K562 (cell line): Measurements from ENCODE around the gene COASY. TPM values are rescaled to one million over a fixed set of nuclear protein-coding genes. Genes with fewer than 3 reads are reported as not detected.
A peak's percentile ranks its signal among the peaks of the same experiment; 100 is the strongest.

Experiments used
- AFF4 ChIP-seq: sonication (generic); formaldehyde crosslinking; IDR thresholded peaks from 2 replicates; pipeline ENCODE4 v1.8.0; 2023; ENCODE audit warnings: mild to moderate bottlenecking, missing genetic modification reagents
- BCOR ChIP-seq: fragments of 450-650 bp; IDR thresholded peaks from 2 replicates; pipeline ENCODE4 v1.6.1; 2016
- BRD9 ChIP-seq: fragments of 450-650 bp; IDR thresholded peaks from 2 replicates; pipeline ENCODE4 v1.6.1; 2018; ENCODE audit warnings: low read depth; ENCODE audit not compliant: partially characterized antibody
- CLOCK ChIP-seq: fragments of 250-450 bp; sonication (Bioruptor Pico); IDR thresholded peaks from 2 replicates; pipeline ENCODE4 v1.4.0; 2020; ENCODE audit warnings: mild to moderate bottlenecking, moderate library complexity, borderline replicate concordance
- DIDO1 ChIP-seq: fragments of 450-650 bp; IDR thresholded peaks from 2 replicates; pipeline ENCODE4 v1.6.1; 2016; ENCODE audit warnings: low read depth, missing biosample characterization, missing genetic modification characterization
- FOXK2 ChIP-seq, 2 experiments: fragments of 450-650 bp; IDR thresholded peaks in 1 of 2; conservative IDR thresholded peaks in 1 of 2; 2 replicates each; pipeline ENCODE4 v1.6.1; 2016; ENCODE audit warnings: low read depth in 2 of 2, mild to moderate bottlenecking in 1 of 2
- MAFF ChIP-seq: IDR thresholded peaks from 2 replicates; pipeline ENCODE4 v1.6.1; 2012; ENCODE audit warnings: low read length, improper control_type of control experiment
- NR1H2 ChIP-seq: sonication (generic); formaldehyde crosslinking; IDR thresholded peaks from 2 replicates; pipeline ENCODE4 v1.4.0; 2020; ENCODE audit warnings: mild to moderate bottlenecking, missing genetic modification reagents
- NR3C1 ChIP-seq: sonication (generic); formaldehyde crosslinking; IDR thresholded peaks from 2 replicates; pipeline ENCODE4 v1.8.1; 2022; ENCODE audit warnings: missing genetic modification reagents
- SETDB1 ChIP-seq: IDR thresholded peaks from one replicate; pipeline ENCODE4 v1.6.1; 2012; ENCODE audit warnings: low read length, control low read depth, inconsistent platforms
- SIRT6 ChIP-seq: IDR thresholded peaks from one replicate; pipeline ENCODE4 v1.6.1; 2012; ENCODE audit warnings: low read depth, mild to moderate bottlenecking, control low read depth, inconsistent platforms, low read length, moderate library complexity
- SNAPC5 ChIP-seq: fragments of 250-450 bp; sonication (Bioruptor Pico); IDR thresholded peaks from 2 replicates; pipeline ENCODE4 v1.8.0; 2021; ENCODE audit warnings: moderate library complexity, mild to moderate bottlenecking, inconsistent platforms
- ZNF764 ChIP-seq: fragments of 250-450 bp; sonication (Bioruptor Pico); IDR thresholded peaks from 2 replicates; pipeline ENCODE4 v1.4.0; 2020; ENCODE audit warnings: low read depth, mild to moderate bottlenecking, moderate library complexity
- polyA plus RNA-seq, 8 experiments: library from polyadenylated mRNA; depleted of rRNA in 4 of 8; stranded (reverse) in 5 of 8; unstranded in 3 of 8; fragments of >200 nt; fragmentation: Nextera tagmentation in 2 of 8; fragmentation: Illumina TruSeq in 1 of 8; extraction: Ambion mirVana in 2 of 8; extraction: Trizol in 1 of 8; gene quantifications; 2 replicates each; pipeline versions ENCODE4 v1.2.1 to v1.2.3, GENCODE V29; 2011 to 2014; ENCODE audit warnings: inconsistent platforms in 1 of 8, missing spikeins in 1 of 8
- total RNA-seq, 7 experiments: library from RNA; depleted of rRNA in 6 of 7; stranded (reverse); fragments of >200 nt in 6 of 7; fragmentation: Illumina TruSeq in 2 of 7; extraction: Trizol in 2 of 7; gene quantifications; 2 replicates each; pipeline versions ENCODE4 v1.2.1 to v1.2.3, GENCODE V29; 2011 to 2021; ENCODE audit warnings: low replicate concordance in 1 of 7
- TF ChIP-seq, protein P1 (sequence below): sonication (generic); formaldehyde crosslinking; IDR thresholded peaks from 2 replicates; pipeline ENCODE4 v1.8.0; 2022; ENCODE audit warnings: missing genetic modification reagents, mild to moderate bottlenecking, borderline replicate concordance

COASY gene
- total and polyA plus RNA-seq, 9 of the 15 experiments (the other 6 are each of a cell fraction or from before 2014, with no cell fraction given): 25.4 to 175 (median 62.3) TPM

- TF ChIP-seq DIDO1: no peak
- TF ChIP-seq, protein P1, sequence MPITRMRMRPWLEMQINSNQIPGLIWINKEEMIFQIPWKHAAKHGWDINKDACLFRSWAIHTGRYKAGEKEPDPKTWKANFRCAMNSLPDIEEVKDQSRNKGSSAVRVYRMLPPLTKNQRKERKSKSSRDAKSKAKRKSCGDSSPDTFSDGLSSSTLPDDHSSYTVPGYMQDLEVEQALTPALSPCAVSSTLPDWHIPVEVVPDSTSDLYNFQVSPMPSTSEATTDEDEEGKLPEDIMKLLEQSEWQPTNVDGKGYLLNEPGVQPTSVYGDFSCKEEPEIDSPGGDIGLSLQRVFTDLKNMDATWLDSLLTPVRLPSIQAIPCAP (CRISPR knock-in tag): no peak
- peak; percentile 35; the same call in 1 of the 2 replicates for TF ChIP-seq BCOR
- no peak for TF ChIP-seq NR1H2 (CRISPR knock-in tag)
- TF ChIP-seq SETDB1: no peak
- no peak for TF ChIP-seq CLOCK
- no peak for TF ChIP-seq BRD9
- TF ChIP-seq FOXK2 (conservative IDR thresholded peaks at IDR 0.05 in 1 of 2, IDR thresholded peaks at IDR 0.05 in 1 of 2; ENCODE audit: low read depth in 2 of 2): no peak
- no peak for TF ChIP-seq NR3C1 (CRISPR knock-in tag)
- no peak for TF ChIP-seq ZNF764
- TF ChIP-seq SIRT6: no peak
- no peak for TF ChIP-seq SNAPC5 (CRISPR knock-in tag)
- no peak for TF ChIP-seq AFF4 (CRISPR knock-in tag)
- TF ChIP-seq MAFF: no peak
These were observed 30.2 kb upstream of the COASY start (continued) for GRCh38 chr17:42531455-42532354.
